Esophagus squamous epithelium (tissue), 5 donors: ENCODE results near the gene TNIK. TPM values are rescaled to one million over a fixed set of nuclear protein-coding genes. Genes with fewer than 3 reads are reported as not detected.

Experiments used
- DNase-seq: peaks from one replicate; lab custom pipeline; 2025; lab: John Stamatoyannopoulos, UW
- H3K27ac ChIP-seq, 4 donors: fragments of 200-600 bp; sonication (generic); one replicate each; pipeline ENCODE4 v1.5.1; 2016 to 2019; ENCODE audit warnings: mild to moderate bottlenecking in 1 of 4
- H3K27me3 ChIP-seq, 4 donors: fragments of 200-600 bp; sonication (generic); 1 replicate in 3 of 4; 2 replicates in 1 of 4; pipeline versions ENCODE4 v1.5.1 to v1.6.0; 2017 to 2021; ENCODE audit warnings: antibody characterized with exemption in 1 of 4
- H3K36me3 ChIP-seq, 3 donors: fragments of 200-600 bp; sonication (generic); one replicate each; pipeline ENCODE4 v1.5.1; 2016 to 2019
- H3K4me1 ChIP-seq, 3 donors: fragments of 200-600 bp; sonication (generic); one replicate each; pipeline ENCODE4 v1.5.1; 2017 to 2019
- H3K4me3 ChIP-seq, 4 donors: fragments of 200-600 bp; sonication (generic); 1 replicate in 3 of 4; 2 replicates in 1 of 4; pipeline ENCODE4 v1.5.1; 2016 to 2019; ENCODE audit warnings: mild to moderate bottlenecking in 2 of 4, moderate library complexity in 1 of 4
- H3K9me3 ChIP-seq, 3 donors: fragments of 200-600 bp; sonication (generic); one replicate each; pipeline ENCODE4 v1.5.1; 2016 to 2019
- POLR2A ChIP-seq, 4 donors: fragments of 450-650 bp; IDR thresholded peaks; one replicate each; pipeline ENCODE4 v1.6.1; 2017; ENCODE audit warnings: antibody characterized with exemption in 4 of 4, mild to moderate bottlenecking in 4 of 4, moderate library complexity in 3 of 4
- WGBS, 2 donors: methylation state at CpG; one replicate each; pipeline ENCODE4 v1.1.5; 2018; 5-methylcytosine and 5-hydroxymethylcytosine counted together
- intact Hi-C: fragments of 100-400 bp; cut with DNase I; formaldehyde crosslinking; loops from one replicate; pipeline ENCODE4 v1.15.0; 2022
- total RNA-seq, 4 donors: library from RNA; depleted of rRNA; stranded (reverse); fragments of >200 nt; gene quantifications; one replicate each; pipeline ENCODE4 v1.1.0, GENCODE V29; 2016
- TF ChIP-seq, protein P1 (sequence below), 6 experiments: fragments of 450-650 bp in 4 of 6; fragments of 200-600 bp in 2 of 6; sonication (generic) in 2 of 6; IDR thresholded peaks; one replicate each; pipeline ENCODE4 v1.5.1; 2016 to 2019; ENCODE audit warnings: antibody characterized with exemption in 6 of 6, mild to moderate bottlenecking in 4 of 6, moderate library complexity in 4 of 6
- donor health status: DM: yes; HTN: yes; CAD: no.

The TNIK gene
- total RNA-seq, 4 donors from 2014 or later: 2.2 to 11.6 (median 4.7) TPM

DNA sequence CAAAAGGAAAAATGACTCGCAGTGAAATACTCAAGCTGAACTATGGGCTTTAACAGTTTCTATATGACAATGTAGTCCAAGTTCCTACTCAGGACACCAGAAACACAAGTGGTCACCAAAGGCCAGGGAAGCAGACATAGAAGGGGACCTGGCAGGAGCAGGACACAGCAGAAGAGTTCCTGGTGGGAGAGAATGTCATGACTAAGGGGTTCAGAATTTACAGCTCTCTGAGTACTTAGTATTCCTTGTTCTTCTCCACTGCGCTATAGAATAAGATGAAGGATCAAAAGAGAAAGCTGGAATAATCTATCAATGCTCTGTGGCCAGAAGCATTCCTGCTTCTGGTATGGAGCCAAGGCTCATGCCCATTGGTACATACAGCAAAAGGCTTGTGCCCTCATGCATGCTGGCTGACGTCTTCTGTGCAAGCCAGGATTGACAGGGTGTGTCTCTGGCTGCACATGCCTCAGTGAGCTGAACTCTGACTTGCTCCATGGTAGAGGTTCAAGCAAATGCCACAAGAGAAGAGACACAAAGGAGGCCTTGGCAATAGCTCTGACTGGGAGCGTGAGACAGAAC, 305.0 kb downstream of the TNIK start:
- peaks cover 0 to 22% (median 0%) of the 10 kb centered on the region in 3 donors for H3K36me3 ChIP-seq
- intact Hi-C loops: no loop called here
- 43 to 63% methylated on average over 4 of the region's 4 CpGs for WGBS, 2 donors
- H3K27ac ChIP-seq: no peak overlapping the region
- TF ChIP-seq, protein P1, sequence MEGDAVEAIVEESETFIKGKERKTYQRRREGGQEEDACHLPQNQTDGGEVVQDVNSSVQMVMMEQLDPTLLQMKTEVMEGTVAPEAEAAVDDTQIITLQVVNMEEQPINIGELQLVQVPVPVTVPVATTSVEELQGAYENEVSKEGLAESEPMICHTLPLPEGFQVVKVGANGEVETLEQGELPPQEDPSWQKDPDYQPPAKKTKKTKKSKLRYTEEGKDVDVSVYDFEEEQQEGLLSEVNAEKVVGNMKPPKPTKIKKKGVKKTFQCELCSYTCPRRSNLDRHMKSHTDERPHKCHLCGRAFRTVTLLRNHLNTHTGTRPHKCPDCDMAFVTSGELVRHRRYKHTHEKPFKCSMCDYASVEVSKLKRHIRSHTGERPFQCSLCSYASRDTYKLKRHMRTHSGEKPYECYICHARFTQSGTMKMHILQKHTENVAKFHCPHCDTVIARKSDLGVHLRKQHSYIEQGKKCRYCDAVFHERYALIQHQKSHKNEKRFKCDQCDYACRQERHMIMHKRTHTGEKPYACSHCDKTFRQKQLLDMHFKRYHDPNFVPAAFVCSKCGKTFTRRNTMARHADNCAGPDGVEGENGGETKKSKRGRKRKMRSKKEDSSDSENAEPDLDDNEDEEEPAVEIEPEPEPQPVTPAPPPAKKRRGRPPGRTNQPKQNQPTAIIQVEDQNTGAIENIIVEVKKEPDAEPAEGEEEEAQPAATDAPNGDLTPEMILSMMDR (IDR thresholded peaks at IDR 0.05): no peak
- no peak for TF ChIP-seq POLR2A (IDR thresholded peaks at IDR 0.05)
- H3K9me3 ChIP-seq: no peaks in the 10 kb centered on the region
- no peaks in the 10 kb centered on the region for H3K27me3 ChIP-seq
- H3K4me3 ChIP-seq: no peak overlapping the region
- no peak for DNase-seq
- H3K4me1 ChIP-seq: peaks cover 0 to 11% (median 0%) of the 10 kb centered on the region in 3 donors

DNA sequence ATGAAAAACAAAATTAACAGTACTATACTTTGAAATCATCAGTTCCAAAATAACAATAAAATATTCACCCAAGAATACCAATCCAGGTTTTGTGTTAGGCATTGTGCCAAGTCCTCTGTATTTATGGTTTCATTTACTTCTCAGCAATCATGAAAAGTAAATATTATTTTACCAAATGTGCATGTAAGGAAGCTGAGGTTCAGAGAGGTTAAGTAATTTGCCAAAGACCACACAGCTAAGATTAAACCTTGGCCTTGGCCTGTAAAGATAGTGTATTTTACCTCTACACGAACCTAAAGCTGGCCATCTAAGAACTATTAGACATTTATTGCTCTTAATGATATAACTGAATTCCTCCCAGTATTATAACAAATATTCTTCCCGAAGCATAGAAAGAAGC, 309.3 kb downstream of the TNIK start:
- no peak overlapping the region for H3K4me3 ChIP-seq
- H3K4me1 ChIP-seq: peaks cover 0 to 11% (median 0%) of the 10 kb centered on the region in 3 donors
- TF ChIP-seq, protein P1 (IDR thresholded peaks at IDR 0.05): no peak
- no peak for TF ChIP-seq POLR2A (IDR thresholded peaks at IDR 0.05)
- 77 to 80% methylated on average over 2 of the region's 2 CpGs for WGBS, 2 donors
- H3K9me3 ChIP-seq: no peaks in the 10 kb centered on the region
- H3K27ac ChIP-seq: no peak overlapping the region
- no peaks in the 10 kb centered on the region for H3K27me3 ChIP-seq
- H3K36me3 ChIP-seq: no peaks in the 10 kb centered on the region
- intact Hi-C loops: no loop called here
- no peak for DNase-seq

DNA sequence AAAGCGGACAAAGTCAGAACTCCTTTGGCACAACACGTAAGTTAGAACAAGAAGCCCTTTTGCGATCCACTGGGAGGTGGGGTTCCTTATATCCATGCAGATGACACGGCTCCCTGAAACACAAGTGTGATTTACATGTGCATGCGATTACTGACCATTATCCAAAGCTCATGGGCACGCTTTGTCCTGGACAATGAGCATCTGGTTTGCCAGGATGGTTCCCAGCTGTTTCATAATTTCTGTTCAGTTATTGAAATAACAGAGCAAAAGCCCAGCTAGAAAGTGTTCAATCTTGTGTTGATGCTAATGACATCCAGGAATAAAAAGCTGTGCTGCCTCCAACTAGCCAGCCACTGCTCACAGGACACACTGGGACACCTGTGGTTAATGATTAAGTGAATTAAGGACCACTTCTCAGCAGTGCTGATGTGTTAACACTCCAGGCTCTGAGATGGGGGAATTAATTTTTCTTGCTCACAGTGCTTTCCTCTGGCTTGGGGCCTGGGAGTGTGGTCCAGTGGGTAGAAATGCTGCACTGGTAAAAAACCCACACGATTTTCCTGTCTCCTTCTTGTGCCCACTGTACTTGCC, 310.6 kb downstream of the TNIK start:
- Histone ChIP-seq H3K9me3 (no peaks in the 10 kb centered on the region), H3K4me1 (no peaks in the 10 kb centered on the region), H3K36me3 (no peaks in the 10 kb centered on the region), H3K27me3 (no peaks in the 10 kb centered on the region), H3K4me3 (no peak overlapping the region), H3K27ac (no peak overlapping the region)
- DNase-seq: no peak
- no peak for TF ChIP-seq POLR2A (IDR thresholded peaks at IDR 0.05)
- TF ChIP-seq, protein P1 (IDR thresholded peaks at IDR 0.05): no peak
- 84 to 93% methylated on average over 7 of the region's 7 CpGs for WGBS, 2 donors
- intact Hi-C loops: no loop called here

DNA sequence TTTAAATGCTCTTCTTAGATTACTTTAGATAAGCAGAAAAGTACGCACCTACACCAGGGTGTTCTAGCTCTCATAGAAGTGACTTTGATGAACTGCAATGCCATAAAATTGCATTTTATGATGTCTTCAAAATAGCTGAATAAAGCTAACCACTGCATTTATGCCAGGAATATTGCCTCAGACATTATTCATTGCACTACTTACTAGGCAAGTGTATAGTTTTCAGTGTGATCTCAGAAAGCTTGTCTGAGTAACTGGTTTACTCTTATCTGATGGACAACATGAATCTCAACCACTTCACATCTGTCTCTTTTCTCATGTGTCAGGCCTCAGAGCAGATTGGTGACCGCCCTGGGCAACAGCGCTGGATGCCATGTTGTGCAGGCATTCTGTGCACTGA, 314.4 kb downstream of the TNIK start:
- no peak overlapping the region for H3K27ac ChIP-seq
- 91 to 97% methylated on average over 3 of the region's 3 CpGs for WGBS, 2 donors
- DNase-seq: no peak
- no peaks in the 10 kb centered on the region for H3K27me3 ChIP-seq
- intact Hi-C loops: no loop called here
- no peaks in the 10 kb centered on the region for H3K9me3 ChIP-seq
- no peak overlapping the region for H3K4me3 ChIP-seq
- no peaks in the 10 kb centered on the region for H3K4me1 ChIP-seq
- H3K36me3 ChIP-seq: no peaks in the 10 kb centered on the region
- TF ChIP-seq, protein P1 (IDR thresholded peaks at IDR 0.05): no peak
- TF ChIP-seq POLR2A (IDR thresholded peaks at IDR 0.05): no peak

DNA sequence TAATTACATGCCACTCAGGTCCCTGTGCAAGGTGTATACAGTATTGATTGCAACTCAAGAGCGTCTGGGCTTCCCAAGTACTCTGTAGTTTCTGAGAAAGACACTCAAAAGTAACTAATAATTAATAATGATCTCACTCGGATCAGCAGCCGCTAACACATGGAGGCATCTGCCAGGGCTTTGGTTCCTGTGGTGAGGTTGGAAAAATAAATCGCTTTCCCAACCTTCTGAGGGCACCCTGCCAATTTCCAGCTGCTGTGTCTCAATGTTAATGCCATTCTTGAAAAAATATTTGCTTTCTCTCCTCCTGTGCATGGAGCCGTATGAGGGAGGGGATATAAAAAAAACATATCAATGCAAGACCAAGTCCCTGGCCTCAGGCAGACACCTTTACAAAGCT, 317.2 kb downstream of the TNIK start:
- intact Hi-C loops: no loop called here
- H3K27ac ChIP-seq: no peak overlapping the region
- H3K4me1 ChIP-seq: no peaks in the 10 kb centered on the region
- no peak overlapping the region for H3K4me3 ChIP-seq
- no peaks in the 10 kb centered on the region for H3K27me3 ChIP-seq
- no peak for DNase-seq
- WGBS, 2 donors: 55 to 71% methylated on average over 5 of the region's 5 CpGs
- H3K36me3 ChIP-seq: peaks cover 0 to 11% (median 0%) of the 10 kb centered on the region in 3 donors
- H3K9me3 ChIP-seq: no peaks in the 10 kb centered on the region
- TF ChIP-seq, protein P1 (IDR thresholded peaks at IDR 0.05): no peak
- TF ChIP-seq POLR2A (IDR thresholded peaks at IDR 0.05): no peak
